ENCODE measurements around the gene MRFAP1L1. TPM values are rescaled to one million over a fixed set of nuclear protein-coding genes. Genes with fewer than 3 reads are reported as not detected.

Gene MRFAP1L1
- total RNA-seq, 2 donors from 2014 or later: 65.2 to 81.9 TPM

- no peaks in the 10 kb centered on the region for H3K36me3 ChIP-seq
- H3K4me1 ChIP-seq (replicated peaks): peaks cover 14% of the 10 kb centered on the region
- H3K27ac ChIP-seq: peak overlapping the region; percentile 33 to 61
- no peaks in the 10 kb centered on the region for H3K27me3 ChIP-seq (replicated peaks; ENCODE audit: insufficient read depth)
- TF ChIP-seq POLR2AphosphoS5 (IDR thresholded peaks at IDR 0.05) (no peak), POLR2A (IDR thresholded peaks at IDR 0.05) (no peak), CTCF (IDR thresholded peaks at IDR 0.05) (no peak)
- H3K9me3 ChIP-seq: no peaks in the 10 kb centered on the region
- WGBS: 83% methylated on average over 15 of the region's 15 CpGs
- no peak overlapping the region for H3K4me3 ChIP-seq
- no peak for DNase-seq (ENCODE audit: low spot score)
- intact Hi-C loops (cut with DNase I): no loop called here
These were observed 20.1 kb downstream of the MRFAP1L1 start for GRCh38 chr4:6689506-6689960.

GRCh38 chr4:6688879-6689505 is 20.7 kb downstream of the MRFAP1L1 start:
- TF ChIP-seq CTCF (IDR thresholded peaks at IDR 0.05): no peak
- no peak for TF ChIP-seq POLR2A (IDR thresholded peaks at IDR 0.05)
- no peak for TF ChIP-seq POLR2AphosphoS5 (IDR thresholded peaks at IDR 0.05)
- Histone ChIP-seq H3K27me3 (replicated peaks; ENCODE audit: insufficient read depth) (no peaks in the 10 kb centered on the region), H3K36me3 (no peaks in the 10 kb centered on the region), H3K27ac (peak overlapping the region; percentile 42 to 61), H3K4me3 (no peak overlapping the region), H3K9me3 (no peaks in the 10 kb centered on the region), H3K4me1 (replicated peaks) (peaks cover 14% of the 10 kb centered on the region)
- intact Hi-C loops (cut with DNase I): no loop called here
- DNase-seq (ENCODE audit: low spot score): peak; percentile 34
- 40% methylated on average over 23 of the region's 23 CpGs for WGBS

GRCh38 chr4:6687947-6688878 is 21.5 kb downstream of the MRFAP1L1 start:
- Histone ChIP-seq H3K9me3 (no peaks in the 10 kb centered on the region), H3K36me3 (no peaks in the 10 kb centered on the region), H3K4me3 (no peak overlapping the region), H3K27ac (peak overlapping the region; percentile 42 to 61), H3K27me3 (replicated peaks; ENCODE audit: insufficient read depth) (no peaks in the 10 kb centered on the region), H3K4me1 (replicated peaks) (peaks cover 14% of the 10 kb centered on the region)
- 74% methylated on average over 24 of the region's 24 CpGs for WGBS
- peak; percentile 75 for DNase-seq (ENCODE audit: low spot score)
- TF ChIP-seq POLR2A (IDR thresholded peaks at IDR 0.05): no peak
- peak in 3 of 4 experiments; percentile 43 to 63 (median 60) for TF ChIP-seq CTCF (IDR thresholded peaks at IDR 0.05)
- TF ChIP-seq POLR2AphosphoS5 (IDR thresholded peaks at IDR 0.05): peak; percentile 82
- intact Hi-C loops (cut with DNase I): no loop called here

GRCh38 chr4:6686104-6686787 is 23.4 kb downstream of the MRFAP1L1 start:
- DNase-seq (ENCODE audit: low spot score): no peak
- H3K27me3 ChIP-seq (replicated peaks; ENCODE audit: insufficient read depth): no peaks in the 10 kb centered on the region
- no peaks in the 10 kb centered on the region for H3K36me3 ChIP-seq
- no peak overlapping the region for H3K27ac ChIP-seq
- TF ChIP-seq CTCF (IDR thresholded peaks at IDR 0.05): no peak
- 79% methylated on average over 4 of the region's 4 CpGs for WGBS
- no peaks in the 10 kb centered on the region for H3K9me3 ChIP-seq
- no peak overlapping the region for H3K4me3 ChIP-seq
- peaks cover 14% of the 10 kb centered on the region for H3K4me1 ChIP-seq (replicated peaks)
- intact Hi-C loops (cut with DNase I): no loop called here
